SK-N-SH treated with all-trans-retinoic acid at 6 μM for 48 hours (cell line): ENCODE measurements around the gene ERG.

ENCODE experiments used
- GLIS3 ChIP-seq: fragments of 250-450 bp; sonication (Bioruptor Pico); IDR thresholded peaks from 2 replicates; pipeline ENCODE4 v1.5.0; 2020; ENCODE audit warnings: mild to moderate bottlenecking, moderate library complexity
- RARB ChIP-seq: fragments of 250-450 bp; sonication (Bioruptor Pico); IDR thresholded peaks from 2 replicates; pipeline ENCODE4 v1.8.0; 2021; ENCODE audit warnings: mild to moderate bottlenecking, moderate library complexity
- TCF4 ChIP-seq: fragments of 250-450 bp; sonication (Bioruptor Pico); IDR thresholded peaks from 2 replicates; pipeline ENCODE4 v1.8.0; 2021; ENCODE audit warnings: mild to moderate bottlenecking, moderate library complexity, borderline replicate concordance
- ZNF565 ChIP-seq: fragments of 450-650 bp; formaldehyde crosslinking; conservative IDR thresholded peaks from 2 replicates; pipeline ENCODE4 v1.5.0; 2020; ENCODE audit warnings: low read depth, mild to moderate bottlenecking, moderate library complexity
- ZNF8 ChIP-seq: fragments of 450-650 bp; formaldehyde crosslinking; IDR thresholded peaks from 2 replicates; pipeline ENCODE4 v1.5.0; 2020; ENCODE audit warnings: mild to moderate bottlenecking, moderate library complexity
- TF ChIP-seq, protein P1 (sequence below): fragments of 250-450 bp; sonication (Bioruptor Pico); IDR thresholded peaks from 2 replicates; pipeline ENCODE4 v1.8.0; 2020; ENCODE audit warnings: mild to moderate bottlenecking, moderate library complexity, borderline replicate concordance
- TF ChIP-seq, protein P2 (sequence below): fragments of 250-450 bp; sonication (Bioruptor Pico); IDR thresholded peaks from 2 replicates; pipeline ENCODE4 v1.8.0; 2021; ENCODE audit warnings: low read depth, mild to moderate bottlenecking, moderate library complexity, borderline replicate concordance

DNA sequence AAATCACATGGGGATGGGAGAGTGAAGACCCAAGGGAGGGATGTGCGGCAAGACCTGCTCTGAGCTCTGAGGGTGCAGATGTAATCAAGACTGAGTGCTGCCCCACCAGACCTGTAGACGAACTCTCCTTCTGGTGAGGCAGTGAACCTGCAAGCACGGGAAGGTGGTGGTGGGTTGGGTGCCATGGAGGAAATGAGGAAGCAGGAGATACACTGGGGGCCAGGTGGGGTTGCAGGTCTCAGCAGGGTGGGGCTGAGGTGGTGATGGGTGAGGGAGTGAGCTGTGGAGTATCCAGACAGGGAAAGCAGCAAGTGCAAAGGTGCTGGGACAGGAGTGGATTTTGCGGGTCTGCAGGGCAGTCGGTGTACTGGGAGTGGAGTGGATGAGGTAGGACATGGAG, 139.2 kb downstream of the ERG start:
- TF ChIP-seq TCF4 (CRISPR knock-in tag) (no peak), GLIS3 (no peak), RARB (CRISPR knock-in tag) (no peak), ZNF565 (CRISPR knock-in tag) (no peak), ZNF8 (CRISPR knock-in tag) (no peak)
- TF ChIP-seq, protein P1, sequence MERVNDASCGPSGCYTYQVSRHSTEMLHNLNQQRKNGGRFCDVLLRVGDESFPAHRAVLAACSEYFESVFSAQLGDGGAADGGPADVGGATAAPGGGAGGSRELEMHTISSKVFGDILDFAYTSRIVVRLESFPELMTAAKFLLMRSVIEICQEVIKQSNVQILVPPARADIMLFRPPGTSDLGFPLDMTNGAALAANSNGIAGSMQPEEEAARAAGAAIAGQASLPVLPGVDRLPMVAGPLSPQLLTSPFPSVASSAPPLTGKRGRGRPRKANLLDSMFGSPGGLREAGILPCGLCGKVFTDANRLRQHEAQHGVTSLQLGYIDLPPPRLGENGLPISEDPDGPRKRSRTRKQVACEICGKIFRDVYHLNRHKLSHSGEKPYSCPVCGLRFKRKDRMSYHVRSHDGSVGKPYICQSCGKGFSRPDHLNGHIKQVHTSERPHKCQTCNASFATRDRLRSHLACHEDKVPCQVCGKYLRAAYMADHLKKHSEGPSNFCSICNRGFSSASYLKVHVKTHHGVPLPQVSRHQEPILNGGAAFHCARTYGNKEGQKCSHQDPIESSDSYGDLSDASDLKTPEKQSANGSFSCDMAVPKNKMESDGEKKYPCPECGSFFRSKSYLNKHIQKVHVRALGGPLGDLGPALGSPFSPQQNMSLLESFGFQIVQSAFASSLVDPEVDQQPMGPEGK (CRISPR knock-in tag) = no peak
- TF ChIP-seq, protein P2, sequence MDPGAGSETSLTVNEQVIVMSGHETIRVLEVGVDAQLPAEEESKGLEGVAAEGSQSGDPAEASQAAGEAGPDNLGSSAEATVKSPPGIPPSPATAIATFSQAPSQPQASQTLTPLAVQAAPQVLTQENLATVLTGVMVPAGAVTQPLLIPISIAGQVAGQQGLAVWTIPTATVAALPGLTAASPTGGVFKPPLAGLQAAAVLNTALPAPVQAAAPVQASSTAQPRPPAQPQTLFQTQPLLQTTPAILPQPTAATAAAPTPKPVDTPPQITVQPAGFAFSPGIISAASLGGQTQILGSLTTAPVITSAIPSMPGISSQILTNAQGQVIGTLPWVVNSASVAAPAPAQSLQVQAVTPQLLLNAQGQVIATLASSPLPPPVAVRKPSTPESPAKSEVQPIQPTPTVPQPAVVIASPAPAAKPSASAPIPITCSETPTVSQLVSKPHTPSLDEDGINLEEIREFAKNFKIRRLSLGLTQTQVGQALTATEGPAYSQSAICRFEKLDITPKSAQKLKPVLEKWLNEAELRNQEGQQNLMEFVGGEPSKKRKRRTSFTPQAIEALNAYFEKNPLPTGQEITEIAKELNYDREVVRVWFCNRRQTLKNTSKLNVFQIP (CRISPR knock-in tag) = no peak
